Measurements from ENCODE around the gene MBLAC2.

GRCh38 chr5:90409318-90410177 lies 65.0 kb downstream of the MBLAC2 start, which contains the start of gene CETN3:
- TF ChIP-seq GATA3 (IDR thresholded peaks at IDR 0.05; ENCODE audit: low read depth, low read length) (no peak), GATA2 (IDR thresholded peaks at IDR 0.05; ENCODE audit: low read depth, low read length) (no peak)

All from SH-SY5Y (cell line).